PC-3 (cell line): Measurements from ENCODE around the gene LRRC3. TPM values are rescaled to one million over a fixed set of nuclear protein-coding genes. Genes with fewer than 3 reads are reported as not detected.

Experiments used
- ATAC-seq: fragments of 200-7000 bp; cut with Tn5 transposase; 2 replicates; pipeline ENCODE4 v1.9.1; 2020; ENCODE audit warnings: mild to moderate bottlenecking, moderate library complexity
- BruUV-seq: library from RNA; stranded (reverse); fragments of 400-500 nt; replicated peaks from 2 replicates; lab custom pipeline; 2021; lab: Mats Ljungman, UMichigan
- CTCF ChIA-PET: fragments of 300-600 bp; sonication (Branson Sonifier 250); formaldehyde crosslinking; loops from one replicate; lab custom pipeline; 2022; ENCODE audit warnings: antibody characterized with exemption; lab: Charles Lee
- POLR2A ChIA-PET: fragments of 300-600 bp; sonication (Branson Sonifier 250); formaldehyde crosslinking; loops from one replicate; lab custom pipeline; 2022; ENCODE audit warnings: antibody characterized with exemption; ENCODE audit not compliant: unreplicated experiment; lab: Charles Lee
- DNase-seq: peaks from one replicate; pipeline ENCODE4 v3.0.0-alpha.2; 2015
- H2AFZ ChIP-seq: fragments of 300-600 bp; sonication (generic); 2 replicates; pipeline ENCODE4 v1.6.0; 2016; ENCODE audit warnings: antibody characterized with exemption, low read length
- H3F3A ChIP-seq: fragments of 300-600 bp; sonication (generic); one replicate; pipeline ENCODE4 v1.6.0; 2017; ENCODE audit warnings: antibody characterized with exemption, low read length, control low read depth, mild to moderate bottlenecking; ENCODE audit not compliant: unreplicated experiment
- H3K27ac ChIP-seq: fragments of 300-600 bp; sonication (generic); 2 replicates; pipeline ENCODE4 v1.5.1; 2016; ENCODE audit warnings: mild to moderate bottlenecking, low read length
- H3K27me3 ChIP-seq: fragments of 300-600 bp; sonication (generic); 2 replicates; pipeline ENCODE4 v1.6.1; 2016; ENCODE audit warnings: low read length, mixed read lengths
- H3K36me3 ChIP-seq: fragments of 300-600 bp; sonication (generic); 2 replicates; pipeline ENCODE4 v1.6.1; 2016; ENCODE audit warnings: low read depth, mixed run types, low read length, mixed read lengths
- H3K4me1 ChIP-seq: fragments of 300-600 bp; sonication (generic); 2 replicates; pipeline ENCODE4 v1.5.1; 2016; ENCODE audit warnings: low read length; ENCODE audit not compliant: insufficient read depth
- H3K4me2 ChIP-seq: fragments of 300-600 bp; sonication (generic); 2 replicates; pipeline ENCODE4 v1.6.0; 2016; ENCODE audit warnings: low read length
- H3K4me3 ChIP-seq: fragments of 300-600 bp; sonication (generic); 2 replicates; pipeline ENCODE4 v1.5.1; 2016; ENCODE audit warnings: mild to moderate bottlenecking, low read length, mixed read lengths
- H3K79me2 ChIP-seq: fragments of 300-600 bp; sonication (generic); 2 replicates; pipeline ENCODE4 v1.6.1; 2017; ENCODE audit warnings: low read length, mixed read lengths
- H3K9ac ChIP-seq: fragments of 300-600 bp; sonication (generic); 2 replicates; pipeline ENCODE4 v1.6.0; 2016; ENCODE audit warnings: mild to moderate bottlenecking, low read length
- H3K9me2 ChIP-seq: fragments of 300-600 bp; sonication (generic); replicated peaks from 2 replicates; pipeline ENCODE4 v1.6.1; 2016; ENCODE audit warnings: mixed run types, low read length, mixed read lengths
- H3K9me3 ChIP-seq: fragments of 300-600 bp; sonication (generic); 2 replicates; pipeline ENCODE4 v1.6.1; 2016; ENCODE audit warnings: low read length, mixed read lengths
- H4K20me1 ChIP-seq: fragments of 300-600 bp; sonication (generic); 2 replicates; pipeline ENCODE4 v1.6.1; 2016; ENCODE audit warnings: low read length, mixed read lengths
- EZH2 ChIP-seq: fragments of 300-600 bp; sonication (generic); IDR thresholded peaks from one replicate; pipeline ENCODE4 v1.6.1; 2017; ENCODE audit warnings: antibody characterized with exemption, mild to moderate bottlenecking, low read length; ENCODE audit not compliant: unreplicated experiment
- EZH2phosphoT487 ChIP-seq: fragments of 300-600 bp; sonication (generic); IDR thresholded peaks from 2 replicates; pipeline ENCODE4 v1.6.1; 2018; ENCODE audit warnings: mild to moderate bottlenecking, antibody characterized with exemption, low read length, borderline replicate concordance
- intact Hi-C: fragments of 100-400 bp; cut with micrococcal nuclease; formaldehyde crosslinking; loops from 2 replicates; pipeline ENCODE4 v1.9.0; 2023
- total RNA-seq: library from RNA; depleted of rRNA; stranded (reverse); fragments of >200 nt; gene quantifications from 2 replicates; pipeline ENCODE4 v1.2.3, GENCODE V29; 2014
- TF ChIP-seq, protein P1 (sequence below): fragments of 300-600 bp; sonication (generic); conservative IDR thresholded peaks from 2 replicates; pipeline ENCODE4 v1.5.1; 2017; ENCODE audit warnings: antibody characterized with exemption, low read depth, mild to moderate bottlenecking, low read length

Gene LRRC3
- total RNA-seq, 1 experiment from 2014 or later = 3.1 TPM

DNA sequence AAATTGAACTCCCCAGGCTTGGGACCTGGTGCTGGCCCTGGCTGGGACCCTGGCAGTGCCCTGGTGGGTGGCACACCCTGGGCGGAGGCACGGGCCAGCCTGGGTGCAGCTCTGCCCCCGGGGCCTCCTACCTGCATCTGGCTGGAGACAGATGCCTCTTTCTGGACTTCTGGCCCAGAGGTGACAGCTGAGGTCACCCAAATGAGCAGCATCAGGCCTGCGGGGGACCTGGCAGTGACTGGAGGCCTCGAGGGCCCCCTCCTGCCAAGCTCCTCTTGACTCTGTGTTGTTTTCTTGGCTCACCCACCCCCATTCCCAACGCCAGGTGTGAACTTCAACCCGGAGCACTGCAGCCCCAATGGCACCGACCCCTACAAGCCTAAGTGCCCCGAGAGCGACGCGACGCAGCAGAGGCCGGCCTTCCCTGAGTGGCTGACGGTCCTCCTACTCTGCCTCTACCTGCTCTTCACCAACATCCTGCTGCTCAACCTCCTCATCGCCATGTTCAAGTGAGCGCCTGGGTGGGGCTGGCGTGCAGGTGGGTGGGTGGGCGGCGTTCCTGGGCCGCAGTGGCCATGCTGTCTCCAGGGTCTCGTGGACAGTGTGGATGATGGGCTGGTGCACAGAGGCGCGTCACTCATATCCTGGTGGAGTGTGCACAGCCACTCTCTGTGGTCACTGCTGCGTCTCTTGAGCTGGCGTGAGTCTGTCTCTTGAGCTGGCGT is 41.6 kb upstream of the LRRC3 start:
- Histone ChIP-seq H3F3A (no peaks in the 10 kb centered on the region), H3K4me3 (no peak overlapping the region), H3K4me1 (no peaks in the 10 kb centered on the region), H3K36me3 (no peaks in the 10 kb centered on the region), H2AFZ (no peak overlapping the region), H3K4me2 (no peak overlapping the region), H3K27me3 (peaks cover 8% of the 10 kb centered on the region; the same call in 1 of the 2 replicates), H3K9me2 (no peaks in the 10 kb centered on the region), H4K20me1 (no peaks in the 10 kb centered on the region), H3K9me3 (no peaks in the 10 kb centered on the region), H3K27ac (no peak overlapping the region), H3K9ac (no peak overlapping the region), H3K79me2 (no peaks in the 10 kb centered on the region)
- BruUV-seq = no TSS peak
- TF ChIP-seq EZH2 (no peak), EZH2phosphoT487 (no peak)
- TF ChIP-seq, protein P1, sequence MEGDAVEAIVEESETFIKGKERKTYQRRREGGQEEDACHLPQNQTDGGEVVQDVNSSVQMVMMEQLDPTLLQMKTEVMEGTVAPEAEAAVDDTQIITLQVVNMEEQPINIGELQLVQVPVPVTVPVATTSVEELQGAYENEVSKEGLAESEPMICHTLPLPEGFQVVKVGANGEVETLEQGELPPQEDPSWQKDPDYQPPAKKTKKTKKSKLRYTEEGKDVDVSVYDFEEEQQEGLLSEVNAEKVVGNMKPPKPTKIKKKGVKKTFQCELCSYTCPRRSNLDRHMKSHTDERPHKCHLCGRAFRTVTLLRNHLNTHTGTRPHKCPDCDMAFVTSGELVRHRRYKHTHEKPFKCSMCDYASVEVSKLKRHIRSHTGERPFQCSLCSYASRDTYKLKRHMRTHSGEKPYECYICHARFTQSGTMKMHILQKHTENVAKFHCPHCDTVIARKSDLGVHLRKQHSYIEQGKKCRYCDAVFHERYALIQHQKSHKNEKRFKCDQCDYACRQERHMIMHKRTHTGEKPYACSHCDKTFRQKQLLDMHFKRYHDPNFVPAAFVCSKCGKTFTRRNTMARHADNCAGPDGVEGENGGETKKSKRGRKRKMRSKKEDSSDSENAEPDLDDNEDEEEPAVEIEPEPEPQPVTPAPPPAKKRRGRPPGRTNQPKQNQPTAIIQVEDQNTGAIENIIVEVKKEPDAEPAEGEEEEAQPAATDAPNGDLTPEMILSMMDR = no peak
- intact Hi-C loops = no loop called here
- DNase-seq = no peak
- CTCF ChIA-PET = no interaction called here
- no peak for ATAC-seq
- POLR2A ChIA-PET = no interaction called here

DNA sequence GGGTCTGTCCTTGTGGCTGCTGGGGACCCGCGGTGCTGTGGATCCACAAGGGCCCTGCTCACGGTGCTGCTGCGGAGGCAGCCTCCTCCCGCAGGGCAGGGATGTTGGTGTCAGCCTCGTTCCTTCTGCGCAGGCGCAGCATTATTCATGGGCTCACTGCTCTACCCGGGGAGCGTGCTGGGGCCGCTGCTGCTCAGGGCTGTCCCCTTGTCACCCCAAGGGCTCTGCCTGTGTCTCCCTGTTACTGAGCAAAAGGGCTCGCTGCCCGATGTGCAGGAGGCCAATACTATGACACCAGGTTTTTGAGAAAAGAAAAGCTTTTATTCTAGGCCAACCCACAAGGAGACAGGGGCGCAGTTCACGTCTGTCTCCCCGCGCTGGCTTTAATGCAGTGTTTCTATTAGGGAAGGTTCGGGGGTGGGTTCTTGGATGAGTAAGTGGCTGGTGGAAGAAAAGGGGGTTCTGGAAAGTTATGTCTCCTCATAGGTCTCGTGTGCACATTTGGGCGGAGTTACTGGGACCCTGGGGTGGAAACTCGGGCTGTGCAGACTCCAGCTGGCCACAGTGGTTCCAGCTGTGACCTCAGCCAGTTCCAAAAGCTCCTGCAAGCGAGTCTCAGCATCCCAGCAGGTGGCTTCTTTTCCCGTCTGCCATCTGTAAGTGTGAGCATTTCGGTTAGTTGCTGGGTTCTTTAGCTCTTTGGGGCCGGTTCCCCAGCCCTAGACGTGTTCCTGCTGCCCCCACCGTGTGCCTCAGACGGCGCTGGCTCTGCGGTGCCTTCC is 40.8 kb upstream of the LRRC3 start:
- no peak overlapping the region for H2AFZ ChIP-seq
- no peaks in the 10 kb centered on the region for H3K4me1 ChIP-seq
- POLR2A ChIA-PET = no interaction called here
- TF ChIP-seq EZH2 (no peak), EZH2phosphoT487 (no peak)
- TF ChIP-seq, protein P1 = no peak
- H3K79me2 ChIP-seq = no peaks in the 10 kb centered on the region
- H3K27ac ChIP-seq = no peak overlapping the region
- no TSS peak for BruUV-seq
- no peaks in the 10 kb centered on the region for H3K9me3 ChIP-seq
- H3K4me2 ChIP-seq = no peak overlapping the region
- CTCF ChIA-PET = no interaction called here
- peaks cover 8% of the 10 kb centered on the region; the same call in 1 of the 2 replicates for H3K27me3 ChIP-seq
- ATAC-seq = no peak
- DNase-seq = no peak
- no peak overlapping the region for H3K4me3 ChIP-seq
- no peaks in the 10 kb centered on the region for H4K20me1 ChIP-seq
- intact Hi-C loops = no loop called here
- H3F3A ChIP-seq = no peaks in the 10 kb centered on the region
- H3K9me2 ChIP-seq = no peaks in the 10 kb centered on the region
- H3K36me3 ChIP-seq = no peaks in the 10 kb centered on the region
- no peak overlapping the region for H3K9ac ChIP-seq
